ENCODE measurements around the gene ARHGAP10. TPM values are rescaled to one million over a fixed set of nuclear protein-coding genes. Genes with fewer than 3 reads are reported as not detected.
A peak's percentile ranks its signal among the peaks of the same experiment; 100 is the strongest.

The ARHGAP10 gene
- total and polyA plus RNA-seq, 3 experiments from 2014 or later = 8.6 to 14.0 (median 9.7) TPM

DNA sequence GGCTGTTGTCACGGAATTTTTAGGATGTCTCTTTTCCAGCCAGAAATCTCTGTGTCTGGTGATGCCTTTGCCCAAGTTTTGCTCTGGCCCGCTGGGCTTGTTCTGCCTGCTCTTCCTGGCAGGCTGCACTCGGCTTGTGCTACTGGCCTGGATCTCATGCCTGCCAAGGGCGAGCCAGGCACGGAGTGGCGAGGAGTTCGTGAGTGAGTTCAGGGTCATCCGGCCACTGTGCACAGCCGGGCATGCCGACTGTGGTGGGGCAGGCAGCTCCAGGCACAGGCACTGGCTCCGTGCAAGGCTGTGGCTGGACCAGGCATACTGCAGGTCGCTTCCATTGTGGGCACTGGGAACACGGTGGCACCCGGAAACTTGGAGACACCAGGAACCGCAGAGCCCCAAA is 129.1 kb downstream of the ARHGAP10 start:
- CTCF ChIA-PET = interaction anchor here (1.2 kb wide), 1 partner anchor 177 kb away, joined by 3 read pairs; the partner anchor contains the start of gene PRMT9
- Mint-ChIP-seq H3K36me3 (peaks cover 0 to 13% (median 1%) of the 10 kb centered on the region in 3 donors), H3K4me1 (peaks cover 0 to 4% (median 0%) of the 10 kb centered on the region in 3 donors), H3K4me3 (no peak overlapping the region), H3K9me3 (no peaks in the 10 kb centered on the region), H3K27me3 (no peaks in the 10 kb centered on the region), H3K27ac (no peak overlapping the region)
- Histone ChIP-seq H3K9me3 (ENCODE audit: low read length) (no peaks in the 10 kb centered on the region), H3K4me1 (ENCODE audit: insufficient read depth, low read length) (no peaks in the 10 kb centered on the region), H3K27ac (ENCODE audit: low read depth, low read length) (no peak overlapping the region), H3K4me3 (ENCODE audit: low read length) (no peak overlapping the region), H3K27me3 (ENCODE audit: insufficient read depth, low read length, poor library complexity, severe bottlenecking) (no peaks in the 10 kb centered on the region), H3K36me3 (ENCODE audit: insufficient read depth, low read length) (no peaks in the 10 kb centered on the region)
- DNase-seq = no peak
- POLR2A ChIA-PET = no interaction called here

DNA sequence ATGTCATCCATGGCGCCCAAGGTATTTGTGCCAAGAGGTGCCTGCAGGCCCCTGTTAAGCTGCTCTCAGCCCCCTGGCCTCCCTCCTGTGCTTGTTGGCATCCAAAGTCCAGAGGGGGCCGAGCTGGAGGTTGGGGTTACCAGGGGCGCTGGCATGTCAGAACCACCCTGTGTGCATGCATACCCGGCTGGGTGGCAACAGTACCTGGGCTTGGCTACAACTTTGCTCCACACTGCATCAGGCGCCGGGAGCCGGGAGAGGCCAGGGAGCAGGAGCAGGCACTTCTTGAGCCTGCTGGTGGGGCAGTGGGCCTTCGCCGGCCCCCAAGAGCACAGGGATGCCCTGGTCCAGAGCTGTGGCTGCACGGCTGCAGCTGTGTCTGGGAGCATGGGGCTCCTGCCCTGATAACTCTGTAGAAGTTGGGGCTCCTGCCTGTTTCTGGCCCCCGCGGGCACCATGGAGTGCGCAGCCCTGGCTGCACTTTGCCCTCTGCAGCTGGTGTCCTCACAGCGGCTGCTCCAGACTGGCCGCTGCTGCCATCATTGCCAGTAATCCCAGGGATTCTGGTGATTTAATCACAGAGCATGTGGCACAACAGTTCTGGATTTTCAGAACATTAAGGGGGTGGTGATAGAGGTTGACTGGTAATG is 130.3 kb downstream of the ARHGAP10 start:
- no peak overlapping the region for H3K27ac ChIP-seq (ENCODE audit: low read depth, low read length)
- H3K36me3 Mint-ChIP-seq = peaks cover 0 to 16% (median 0%) of the 10 kb centered on the region in 3 donors
- no peaks in the 10 kb centered on the region for H3K4me1 ChIP-seq (ENCODE audit: insufficient read depth, low read length)
- H3K27me3 Mint-ChIP-seq = no peaks in the 10 kb centered on the region
- CTCF ChIA-PET = interaction anchor here (1.2 to 6.4 kb wide), 4 partner anchors 130 to 178 kb away, joined by 3 to 89 read pairs (median 4); partner anchors contain the start of genes ARHGAP10 and PRMT9
- no peaks in the 10 kb centered on the region for H3K9me3 Mint-ChIP-seq
- no peak overlapping the region for H3K4me3 Mint-ChIP-seq
- no peaks in the 10 kb centered on the region for H3K9me3 ChIP-seq (ENCODE audit: low read length)
- H3K27ac Mint-ChIP-seq = no peak overlapping the region
- peaks cover 0 to 4% (median 0%) of the 10 kb centered on the region in 3 donors for H3K4me1 Mint-ChIP-seq
- H3K27me3 ChIP-seq (ENCODE audit: insufficient read depth, low read length, poor library complexity, severe bottlenecking) = no peaks in the 10 kb centered on the region
- no peak overlapping the region for H3K4me3 ChIP-seq (ENCODE audit: low read length)
- DNase-seq = no peak
- H3K36me3 ChIP-seq (ENCODE audit: insufficient read depth, low read length) = no peaks in the 10 kb centered on the region
- POLR2A ChIA-PET = no interaction called here

DNA sequence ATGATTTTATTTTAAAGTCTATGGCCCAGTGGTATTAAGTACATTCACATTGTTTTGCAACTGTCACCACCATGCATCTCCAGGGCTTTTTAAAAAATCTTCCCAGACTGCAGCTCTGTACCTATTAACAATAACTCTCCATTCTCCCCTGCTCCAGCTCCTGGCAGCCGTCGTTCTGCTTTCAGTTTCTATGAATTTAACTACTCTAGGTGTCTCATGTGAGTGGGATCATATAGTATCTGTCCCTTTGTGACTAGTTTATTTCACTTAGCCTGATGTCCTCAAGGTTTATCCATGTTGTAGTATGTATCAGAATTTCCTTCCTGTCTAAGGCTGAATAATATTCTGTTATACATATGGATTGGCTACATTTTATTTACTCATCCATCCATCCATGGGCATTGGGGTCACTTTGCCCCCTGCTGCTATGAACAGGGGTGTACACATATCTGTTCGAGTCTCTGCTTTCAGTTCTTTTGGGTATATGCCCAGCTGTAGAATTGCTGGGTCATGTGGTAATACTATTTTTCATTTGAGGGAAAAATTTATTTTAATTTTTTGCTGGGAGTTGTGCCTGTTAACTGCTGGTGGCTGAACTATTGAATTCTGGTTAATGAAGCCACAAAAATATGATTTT is 131.3 kb downstream of the ARHGAP10 start:
- DNase-seq = no peak
- Histone ChIP-seq H3K27me3 (ENCODE audit: insufficient read depth, low read length, poor library complexity, severe bottlenecking) (no peaks in the 10 kb centered on the region), H3K4me3 (ENCODE audit: low read length) (no peak overlapping the region), H3K27ac (ENCODE audit: low read depth, low read length) (no peak overlapping the region), H3K36me3 (ENCODE audit: insufficient read depth, low read length) (no peaks in the 10 kb centered on the region), H3K9me3 (ENCODE audit: low read length) (no peaks in the 10 kb centered on the region), H3K4me1 (ENCODE audit: insufficient read depth, low read length) (no peaks in the 10 kb centered on the region)
- Mint-ChIP-seq H3K27ac (peak overlapping the region in 1 of 8 donors; percentile 15), H3K27me3 (no peaks in the 10 kb centered on the region), H3K4me1 (peaks cover 0 to 4% (median 0%) of the 10 kb centered on the region in 3 donors), H3K36me3 (peaks cover 0 to 16% (median 0%) of the 10 kb centered on the region in 3 donors), H3K9me3 (no peaks in the 10 kb centered on the region), H3K4me3 (no peak overlapping the region)
- ChIA-PET POLR2A (no interaction called here), CTCF (interaction anchor here (1.5 to 6.4 kb wide), 3 partner anchors 131 to 154 kb away, joined by 3 to 89 read pairs (median 6); partner anchors contain the start of gene ARHGAP10)

DNA sequence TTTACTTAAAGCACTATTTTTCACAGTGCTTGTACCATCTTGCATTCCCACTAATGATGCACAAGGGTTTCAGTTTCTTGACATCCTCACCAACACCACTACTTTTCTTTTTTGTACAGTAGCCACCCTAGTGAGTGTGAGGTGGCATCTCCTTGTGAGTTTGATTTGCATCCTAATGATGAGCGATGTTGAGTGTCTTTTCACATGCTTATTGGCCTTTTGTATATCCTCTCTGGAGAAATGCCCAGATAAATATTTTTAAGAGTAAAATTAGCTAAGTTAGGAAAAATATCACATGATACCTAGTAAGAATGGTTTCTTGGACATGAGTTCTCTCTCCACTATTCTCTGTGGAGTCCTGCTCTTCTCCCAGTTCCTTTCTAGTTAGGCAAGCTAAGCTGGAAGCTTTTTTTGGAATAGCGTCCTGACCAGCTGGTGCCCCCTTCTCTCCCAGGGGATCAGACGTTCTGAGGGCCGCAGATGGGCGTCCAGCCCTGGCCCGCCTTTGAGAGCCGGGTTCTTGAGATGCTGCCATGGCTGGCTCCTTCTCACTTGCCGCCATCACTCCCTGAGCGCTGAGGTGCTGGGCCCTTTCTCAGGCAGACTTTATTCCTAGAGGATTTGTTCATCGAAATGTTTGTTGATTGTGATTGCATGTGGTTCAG is 132.1 kb downstream of the ARHGAP10 start:
- ChIA-PET POLR2A (interaction anchor here (0.6 kb wide), 1 partner anchor 579 kb away, joined by 3 read pairs; no protein-coding TSS in a partner anchor), CTCF (interaction anchor here (1.5 to 6.4 kb wide), 6 partner anchors 125 to 158 kb away, joined by 3 to 89 read pairs (median 8); partner anchors contain the start of gene ARHGAP10)
- Mint-ChIP-seq H3K4me1 (peaks cover 0 to 4% (median 0%) of the 10 kb centered on the region in 3 donors), H3K27me3 (no peaks in the 10 kb centered on the region), H3K36me3 (peaks cover 0 to 12% (median 0%) of the 10 kb centered on the region in 3 donors), H3K4me3 (no peak overlapping the region), H3K27ac (peak overlapping the region in 1 of 8 donors; percentile 61), H3K9me3 (no peaks in the 10 kb centered on the region)
- Histone ChIP-seq H3K27ac (ENCODE audit: low read depth, low read length) (no peak overlapping the region), H3K36me3 (ENCODE audit: insufficient read depth, low read length) (no peaks in the 10 kb centered on the region), H3K9me3 (ENCODE audit: low read length) (no peaks in the 10 kb centered on the region), H3K4me3 (ENCODE audit: low read length) (no peak overlapping the region), H3K4me1 (ENCODE audit: insufficient read depth, low read length) (no peaks in the 10 kb centered on the region), H3K27me3 (ENCODE audit: insufficient read depth, low read length, poor library complexity, severe bottlenecking) (no peaks in the 10 kb centered on the region)
- DNase-seq = no peak

DNA sequence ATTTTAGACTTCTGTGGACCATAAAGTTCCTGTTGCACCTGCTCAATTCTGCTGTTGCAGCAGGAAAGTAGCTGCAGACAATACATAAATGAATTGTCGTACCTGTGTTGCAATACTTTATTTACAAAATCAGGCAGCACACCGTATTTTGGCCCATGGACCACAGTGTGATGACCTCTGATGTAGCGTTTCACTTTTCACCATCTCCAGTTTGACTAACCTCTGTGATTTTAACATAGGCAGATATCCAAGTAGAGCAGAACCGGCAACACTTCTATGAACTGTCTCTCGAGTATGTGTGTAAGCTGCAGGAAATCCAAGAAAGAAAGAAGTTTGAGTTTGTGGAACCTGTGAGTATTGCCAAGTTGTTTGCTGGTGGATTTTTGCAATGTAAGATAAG is 132.7 kb downstream of the ARHGAP10 start:
- Mint-ChIP-seq H3K27me3 (no peaks in the 10 kb centered on the region), H3K4me1 (peaks cover 0 to 4% (median 0%) of the 10 kb centered on the region in 3 donors), H3K36me3 (peaks cover 0 to 11% (median 0%) of the 10 kb centered on the region in 3 donors), H3K4me3 (no peak overlapping the region), H3K27ac (no peak overlapping the region), H3K9me3 (no peaks in the 10 kb centered on the region)
- Histone ChIP-seq H3K36me3 (ENCODE audit: insufficient read depth, low read length) (no peaks in the 10 kb centered on the region), H3K27me3 (ENCODE audit: insufficient read depth, low read length, poor library complexity, severe bottlenecking) (no peaks in the 10 kb centered on the region), H3K9me3 (ENCODE audit: low read length) (no peaks in the 10 kb centered on the region), H3K4me3 (ENCODE audit: low read length) (no peak overlapping the region), H3K27ac (ENCODE audit: low read depth, low read length) (no peak overlapping the region), H3K4me1 (ENCODE audit: insufficient read depth, low read length) (no peaks in the 10 kb centered on the region)
- CTCF ChIA-PET = interaction anchor here (1.0 to 6.4 kb wide), 10 partner anchors 14 to 346 kb away, joined by 3 to 89 read pairs (median 10); partner anchors contain the start of genes ARHGAP10 and TMEM184C
- no peak for DNase-seq
- POLR2A ChIA-PET = interaction anchor here (0.6 kb wide), 1 partner anchor 579 kb away, joined by 3 read pairs; no protein-coding TSS in a partner anchor

DNA sequence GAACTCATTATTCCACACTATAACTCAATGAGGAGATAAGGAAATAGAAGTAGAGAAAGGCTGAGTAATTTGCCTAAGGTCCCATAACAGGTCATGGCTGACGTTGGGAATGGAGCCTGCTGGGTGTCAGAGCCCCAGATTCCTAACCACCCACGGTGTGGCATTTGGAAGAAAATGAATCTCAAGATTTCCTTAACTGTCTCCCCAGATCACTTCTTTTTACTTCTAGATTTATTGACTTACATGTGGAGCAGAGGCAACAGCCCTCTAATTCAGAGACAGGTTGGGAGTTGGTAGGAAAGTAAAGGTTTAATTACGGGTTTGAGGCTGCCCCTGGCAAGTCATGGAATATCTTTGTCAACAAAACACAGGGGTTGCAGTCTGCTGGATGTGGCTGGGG is 134.0 kb downstream of the ARHGAP10 start:
- H3K9me3 Mint-ChIP-seq = no peaks in the 10 kb centered on the region
- no peak overlapping the region for H3K4me3 Mint-ChIP-seq
- peaks cover 0 to 9% (median 0%) of the 10 kb centered on the region in 3 donors for H3K36me3 Mint-ChIP-seq
- Histone ChIP-seq H3K27ac (ENCODE audit: low read depth, low read length) (no peak overlapping the region), H3K36me3 (ENCODE audit: insufficient read depth, low read length) (no peaks in the 10 kb centered on the region), H3K4me3 (ENCODE audit: low read length) (no peak overlapping the region), H3K4me1 (ENCODE audit: insufficient read depth, low read length) (no peaks in the 10 kb centered on the region), H3K27me3 (ENCODE audit: insufficient read depth, low read length, poor library complexity, severe bottlenecking) (no peaks in the 10 kb centered on the region), H3K9me3 (ENCODE audit: low read length) (no peaks in the 10 kb centered on the region)
- H3K4me1 Mint-ChIP-seq = peaks cover 0 to 4% (median 0%) of the 10 kb centered on the region in 3 donors
- no peaks in the 10 kb centered on the region for H3K27me3 Mint-ChIP-seq
- CTCF ChIA-PET = interaction anchor here (1.0 to 6.4 kb wide), 22 partner anchors 9 to 347 kb away, joined by 3 to 89 read pairs (median 10); partner anchors contain the start of genes ARHGAP10, PRMT9 and TMEM184C
- POLR2A ChIA-PET = interaction anchor here (2.5 kb wide), 1 partner anchor 134 kb away, joined by 8 read pairs; the partner anchor contains the start of gene ARHGAP10
- DNase-seq = no peak
- H3K27ac Mint-ChIP-seq = peak overlapping the region in 1 of 8 donors; percentile 38

DNA sequence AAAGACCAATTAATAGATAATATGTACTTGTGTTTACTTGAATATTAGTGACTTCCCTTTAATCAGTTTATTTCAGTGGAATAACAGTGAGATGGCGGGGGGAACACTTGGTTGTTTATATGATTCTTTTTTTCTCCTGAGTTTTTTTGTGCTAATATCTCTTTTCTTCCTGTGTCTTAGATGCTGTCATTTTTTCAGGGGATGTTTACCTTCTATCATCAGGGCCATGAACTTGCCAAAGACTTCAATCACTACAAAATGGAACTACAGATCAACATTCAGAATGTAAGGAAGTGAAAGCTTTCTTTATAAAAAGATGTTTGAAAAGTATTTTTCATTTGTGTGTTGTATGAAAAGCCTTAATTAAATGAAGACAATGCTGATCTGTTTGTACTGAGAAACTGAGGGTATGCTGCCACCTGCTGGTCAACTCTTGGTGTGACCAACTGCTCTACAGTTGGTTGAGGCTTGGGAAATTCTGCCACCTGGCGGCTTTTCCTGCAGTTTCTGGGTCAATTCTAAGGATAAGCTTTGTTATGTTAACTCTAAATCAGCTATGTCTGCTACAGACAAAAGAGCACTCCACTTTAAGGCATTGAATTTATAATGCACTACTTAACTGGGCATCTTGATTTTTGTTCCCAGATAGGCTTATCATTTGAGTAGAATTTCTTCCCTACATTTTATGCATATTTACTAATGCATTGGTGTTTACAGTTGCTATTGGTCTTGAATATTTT is 134.8 kb downstream of the ARHGAP10 start:
- Histone ChIP-seq H3K36me3 (ENCODE audit: insufficient read depth, low read length) (no peaks in the 10 kb centered on the region), H3K4me3 (ENCODE audit: low read length) (no peak overlapping the region), H3K9me3 (ENCODE audit: low read length) (no peaks in the 10 kb centered on the region), H3K4me1 (ENCODE audit: insufficient read depth, low read length) (no peaks in the 10 kb centered on the region), H3K27ac (ENCODE audit: low read depth, low read length) (no peak overlapping the region), H3K27me3 (ENCODE audit: insufficient read depth, low read length, poor library complexity, severe bottlenecking) (no peaks in the 10 kb centered on the region)
- H3K27ac Mint-ChIP-seq = peak overlapping the region in 2 of 8 donors; percentile 14 to 29
- no peaks in the 10 kb centered on the region for H3K27me3 Mint-ChIP-seq
- CTCF ChIA-PET = interaction anchor here (0.6 to 6.4 kb wide), 61 partner anchors 9 to 511 kb away, joined by 3 to 89 read pairs (median 4); partner anchors contain the start of genes ARHGAP10, PRMT9 and TMEM184C
- H3K4me1 Mint-ChIP-seq = peaks cover 0 to 4% (median 0%) of the 10 kb centered on the region in 3 donors
- H3K4me3 Mint-ChIP-seq = no peak overlapping the region
- POLR2A ChIA-PET = interaction anchor here (2.5 kb wide), 1 partner anchor 135 kb away, joined by 8 read pairs; the partner anchor contains the start of gene ARHGAP10
- H3K9me3 Mint-ChIP-seq = no peaks in the 10 kb centered on the region
- H3K36me3 Mint-ChIP-seq = peaks cover 0 to 5% (median 0%) of the 10 kb centered on the region in 3 donors
- peak; percentile 77 to 92 (median 87) for DNase-seq
